Measurements from ENCODE around the gene KIF4A. TPM values are rescaled to one million over a fixed set of nuclear protein-coding genes. Genes with fewer than 3 reads are reported as not detected.

Gene KIF4A
- total RNA-seq, 4 donors from 2014 or later: 0.11 to 0.71 (median 0.13) TPM; not detected in 1

DNA sequence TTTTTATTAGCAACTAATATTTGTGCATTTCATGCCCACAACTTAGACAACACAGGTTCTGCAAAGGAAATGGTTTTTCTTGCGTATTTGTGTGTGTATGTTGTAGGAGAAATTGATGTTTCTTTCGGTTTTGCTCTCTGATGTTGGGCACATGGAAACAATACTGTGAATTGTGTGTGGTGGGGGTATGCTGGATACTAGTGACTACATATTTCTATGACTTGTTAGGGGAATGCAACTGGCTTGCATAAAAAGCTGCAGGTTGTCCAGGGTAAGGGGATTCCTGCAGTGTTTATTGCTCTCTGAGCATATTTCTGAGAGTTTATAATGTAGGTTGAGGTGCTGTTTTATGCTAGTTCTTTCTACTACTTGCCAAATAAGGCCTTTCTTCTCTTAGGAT is 166.4 kb downstream of the KIF4A start:
- Histone ChIP-seq H3K4me3 (replicated peaks in 1 of 3) (peak overlapping the region in 1 of 3 donors; percentile 44), H3K36me3 (no peaks in the 10 kb centered on the region), H3K27me3 (no peaks in the 10 kb centered on the region), H3K9me3 (no peaks in the 10 kb centered on the region), H3K4me1 (no peaks in the 10 kb centered on the region), H3K27ac (peak overlapping the region in 2 of 3 donors; percentile 54 to 78)
- WGBS, 2 donors: 23 to 42% methylated on average over 2 of the region's 2 CpGs
- DNase-seq: no peak
- no peak for TF ChIP-seq POLR2A (IDR thresholded peaks at IDR 0.05)
- intact Hi-C loops (cut with DNase I): no loop called here

DNA sequence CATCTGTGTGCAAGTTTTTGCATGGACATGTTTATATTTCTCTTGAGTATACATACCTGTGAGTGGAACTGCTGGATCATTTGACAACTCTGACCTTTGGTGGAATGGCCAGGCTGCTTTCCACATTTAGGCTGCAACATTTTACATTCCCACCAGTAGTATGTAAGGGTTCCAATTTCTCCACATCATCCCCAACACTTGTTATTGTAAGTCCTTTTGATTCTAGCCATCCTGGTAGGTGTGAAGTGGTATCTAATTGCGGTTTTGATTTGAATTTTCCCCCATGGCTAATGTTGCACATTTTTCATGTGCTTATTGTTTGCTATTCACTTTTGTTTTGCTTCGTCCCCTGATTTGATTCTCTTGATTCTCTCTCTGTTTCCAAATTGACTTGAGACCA is 171.1 kb downstream of the KIF4A start:
- TF ChIP-seq, protein P1, sequence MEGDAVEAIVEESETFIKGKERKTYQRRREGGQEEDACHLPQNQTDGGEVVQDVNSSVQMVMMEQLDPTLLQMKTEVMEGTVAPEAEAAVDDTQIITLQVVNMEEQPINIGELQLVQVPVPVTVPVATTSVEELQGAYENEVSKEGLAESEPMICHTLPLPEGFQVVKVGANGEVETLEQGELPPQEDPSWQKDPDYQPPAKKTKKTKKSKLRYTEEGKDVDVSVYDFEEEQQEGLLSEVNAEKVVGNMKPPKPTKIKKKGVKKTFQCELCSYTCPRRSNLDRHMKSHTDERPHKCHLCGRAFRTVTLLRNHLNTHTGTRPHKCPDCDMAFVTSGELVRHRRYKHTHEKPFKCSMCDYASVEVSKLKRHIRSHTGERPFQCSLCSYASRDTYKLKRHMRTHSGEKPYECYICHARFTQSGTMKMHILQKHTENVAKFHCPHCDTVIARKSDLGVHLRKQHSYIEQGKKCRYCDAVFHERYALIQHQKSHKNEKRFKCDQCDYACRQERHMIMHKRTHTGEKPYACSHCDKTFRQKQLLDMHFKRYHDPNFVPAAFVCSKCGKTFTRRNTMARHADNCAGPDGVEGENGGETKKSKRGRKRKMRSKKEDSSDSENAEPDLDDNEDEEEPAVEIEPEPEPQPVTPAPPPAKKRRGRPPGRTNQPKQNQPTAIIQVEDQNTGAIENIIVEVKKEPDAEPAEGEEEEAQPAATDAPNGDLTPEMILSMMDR (IDR thresholded peaks at IDR 0.05): no peak
- no peak for TF ChIP-seq POLR2A (IDR thresholded peaks at IDR 0.05)
- Histone ChIP-seq H3K36me3 (no peaks in the 10 kb centered on the region), H3K4me1 (no peaks in the 10 kb centered on the region), H3K27ac (no peak overlapping the region), H3K27me3 (no peaks in the 10 kb centered on the region), H3K9me3 (no peaks in the 10 kb centered on the region), H3K4me3 (replicated peaks in 1 of 3) (no peak overlapping the region)
- no peak for DNase-seq
- intact Hi-C loops (cut with DNase I): no loop called here
- 95 to 97% methylated on average over 2 of the region's 2 CpGs for WGBS, 2 donors

DNA sequence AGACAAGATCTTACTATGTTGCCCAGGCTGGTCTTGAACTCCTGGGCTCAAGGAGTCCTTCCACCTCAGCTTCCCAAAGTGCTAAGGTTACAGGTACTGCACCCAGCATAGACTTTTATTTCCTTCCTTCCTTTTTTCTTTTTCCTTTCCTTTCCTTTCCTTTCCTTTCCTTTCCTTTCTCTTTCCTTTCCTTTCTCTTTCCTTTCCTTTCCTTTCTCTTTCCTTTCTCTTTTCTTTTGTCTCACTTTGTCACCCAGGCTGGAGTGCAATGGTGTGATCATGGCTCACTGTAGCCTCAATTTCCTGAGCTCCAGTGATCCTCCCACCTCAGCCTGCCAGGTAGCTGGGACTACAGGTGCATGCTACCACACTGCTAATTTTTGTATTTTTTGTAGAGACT is 174.1 kb downstream of the KIF4A start:
- intact Hi-C loops (cut with DNase I): no loop called here
- no peak for TF ChIP-seq POLR2A (IDR thresholded peaks at IDR 0.05)
- TF ChIP-seq, protein P1 (IDR thresholded peaks at IDR 0.05): no peak
- no peak overlapping the region for H3K27ac ChIP-seq
- H3K4me3 ChIP-seq (replicated peaks in 1 of 3): no peak overlapping the region
- no peak for DNase-seq
- H3K9me3 ChIP-seq: no peaks in the 10 kb centered on the region
- H3K36me3 ChIP-seq: no peaks in the 10 kb centered on the region
- H3K4me1 ChIP-seq: no peaks in the 10 kb centered on the region
- no peaks in the 10 kb centered on the region for H3K27me3 ChIP-seq

DNA sequence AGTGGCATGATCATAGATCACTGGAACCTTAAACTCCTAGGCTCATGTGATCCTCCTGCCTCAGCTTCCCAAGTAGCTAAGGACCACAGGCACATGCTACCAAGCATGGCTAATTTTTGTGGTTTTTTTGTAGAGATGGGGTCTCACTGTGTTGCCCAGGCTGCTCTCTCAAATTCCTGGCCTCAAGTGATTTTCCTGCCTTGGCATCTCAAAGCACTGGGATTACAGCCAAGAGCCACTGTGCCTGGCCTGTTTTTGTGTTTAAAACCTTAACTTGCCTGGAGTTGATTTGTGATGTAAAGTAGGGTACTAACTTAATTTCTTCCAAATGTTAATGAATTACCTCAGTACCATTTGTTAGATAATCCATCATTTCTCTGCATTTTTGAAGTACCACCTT is 177.1 kb downstream of the KIF4A start:
- Histone ChIP-seq H3K4me1 (no peaks in the 10 kb centered on the region), H3K27ac (no peak overlapping the region), H3K27me3 (no peaks in the 10 kb centered on the region), H3K36me3 (no peaks in the 10 kb centered on the region), H3K9me3 (no peaks in the 10 kb centered on the region), H3K4me3 (replicated peaks in 1 of 3) (no peak overlapping the region)
- intact Hi-C loops (cut with DNase I): no loop called here
- DNase-seq: peak; percentile 37 to 49
- no peak for TF ChIP-seq POLR2A (IDR thresholded peaks at IDR 0.05)
- TF ChIP-seq, protein P1 (IDR thresholded peaks at IDR 0.05): no peak

DNA sequence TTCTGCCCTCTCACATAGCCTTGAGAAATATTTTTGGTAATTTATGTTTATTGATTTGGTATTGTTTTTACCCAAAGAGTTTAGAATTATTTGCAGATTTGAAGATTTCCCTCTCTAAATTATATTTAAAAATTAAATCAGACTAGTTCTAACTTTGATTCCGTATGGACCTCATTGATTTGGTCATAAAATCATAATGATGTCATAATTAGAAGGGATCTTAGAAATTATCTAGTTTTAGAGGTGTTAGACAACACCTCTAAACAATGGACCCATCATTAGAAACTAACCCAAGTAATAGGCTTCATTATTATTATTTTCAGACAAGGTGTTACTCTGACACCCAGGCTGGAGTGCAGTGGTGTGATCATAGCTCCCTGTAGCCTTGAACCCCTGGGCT is 178.8 kb downstream of the KIF4A start:
- 96 to 100% methylated on average over 1 of the region's 1 CpG for WGBS, 2 donors
- Histone ChIP-seq H3K27ac (no peak overlapping the region), H3K27me3 (no peaks in the 10 kb centered on the region), H3K4me1 (no peaks in the 10 kb centered on the region), H3K36me3 (no peaks in the 10 kb centered on the region), H3K4me3 (replicated peaks in 1 of 3) (no peak overlapping the region), H3K9me3 (no peaks in the 10 kb centered on the region)
- DNase-seq: no peak
- TF ChIP-seq POLR2A (IDR thresholded peaks at IDR 0.05): no peak
- TF ChIP-seq, protein P1 (IDR thresholded peaks at IDR 0.05): no peak
- intact Hi-C loops (cut with DNase I): no loop called here

Small RNA genes lying within 50 kb of the gene (small RNA-seq; reads per million reads assigned to genes)
- gene RNA5SP507 (0.38 reads per million), gene RNU4-81P (not detected), gene RNY4P23 (5.4 reads per million, percentile 87 among the genes with 10 or more reads in this experiment)

Other genes with a start within 250 kb of the KIF4A start
- not detected for gene AWAT2, start 240.2 kb upstream of the KIF4A start, total RNA-seq
- not detected for gene OTUD6A, start 227.6 kb upstream of the KIF4A start, total RNA-seq
- gene IGBP1, start 156.7 kb upstream of the KIF4A start, total RNA-seq: 10 to 100 TPM; 63.5 to 96.7 (median 80.7) TPM
- not detected for gene DGAT2L6, start 112.6 kb upstream of the KIF4A start, total RNA-seq
- not detected for gene AWAT1, start 55.4 kb upstream of the KIF4A start, total RNA-seq
- gene P2RY4, start 29.9 kb upstream of the KIF4A start, total RNA-seq: 1 to 10 TPM in 1 of 4 donors, under 1 TPM in 1, not detected in 2; 0.56 to 1.6 TPM
- not detected for gene ARR3, start 21.8 kb upstream of the KIF4A start, total RNA-seq
- not detected for gene RAB41, start 7.9 kb upstream of the KIF4A start, total RNA-seq
- gene PDZD11, start 177 bp upstream of the KIF4A start, total RNA-seq: 10 to 100 TPM; 31.1 to 38.2 (median 36.5) TPM
- gene GDPD2, start 133.2 kb downstream of the KIF4A start, total RNA-seq: not detected
- 10 to 100 TPM; 31.4 to 79.5 (median 61.9) TPM for gene DLG3, start 154.7 kb downstream of the KIF4A start, total RNA-seq